Retinal pigment epithelial cell (primary cell): ENCODE results near the gene DDIAS.
A peak's percentile ranks its signal among the peaks of the same experiment; 100 is the strongest.

ENCODE experiments used
- DNase-seq: peaks from one replicate; pipeline ENCODE4 v3.0.0-alpha.2; 2010; ENCODE audit warnings: low read depth
- H3K4me3 ChIP-seq: 2 replicates; pipeline ENCODE4 v1.5.1; 2011; ENCODE audit warnings: mild to moderate bottlenecking, low read length, control low read depth, moderate library complexity
- TF ChIP-seq, protein P1 (sequence below): conservative IDR thresholded peaks from 2 replicates; pipeline ENCODE4 v1.5.1; 2011; ENCODE audit warnings: low read depth, low read length, control low read depth, inconsistent platforms

DDIAS gene

GRCh38 chr11:82974135-82974534 is 72.6 kb downstream of the DDIAS start:
- TF ChIP-seq, protein P1, sequence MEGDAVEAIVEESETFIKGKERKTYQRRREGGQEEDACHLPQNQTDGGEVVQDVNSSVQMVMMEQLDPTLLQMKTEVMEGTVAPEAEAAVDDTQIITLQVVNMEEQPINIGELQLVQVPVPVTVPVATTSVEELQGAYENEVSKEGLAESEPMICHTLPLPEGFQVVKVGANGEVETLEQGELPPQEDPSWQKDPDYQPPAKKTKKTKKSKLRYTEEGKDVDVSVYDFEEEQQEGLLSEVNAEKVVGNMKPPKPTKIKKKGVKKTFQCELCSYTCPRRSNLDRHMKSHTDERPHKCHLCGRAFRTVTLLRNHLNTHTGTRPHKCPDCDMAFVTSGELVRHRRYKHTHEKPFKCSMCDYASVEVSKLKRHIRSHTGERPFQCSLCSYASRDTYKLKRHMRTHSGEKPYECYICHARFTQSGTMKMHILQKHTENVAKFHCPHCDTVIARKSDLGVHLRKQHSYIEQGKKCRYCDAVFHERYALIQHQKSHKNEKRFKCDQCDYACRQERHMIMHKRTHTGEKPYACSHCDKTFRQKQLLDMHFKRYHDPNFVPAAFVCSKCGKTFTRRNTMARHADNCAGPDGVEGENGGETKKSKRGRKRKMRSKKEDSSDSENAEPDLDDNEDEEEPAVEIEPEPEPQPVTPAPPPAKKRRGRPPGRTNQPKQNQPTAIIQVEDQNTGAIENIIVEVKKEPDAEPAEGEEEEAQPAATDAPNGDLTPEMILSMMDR = no peak
- DNase-seq = no peak

GRCh38 chr11:82974851-82975250 is 73.3 kb downstream of the DDIAS start:
- DNase-seq = no peak
- H3K4me3 ChIP-seq = no peak overlapping the region
- TF ChIP-seq, protein P1 = no peak

More at GRCh38 chr11:82974135-82974534, 72.6 kb downstream of the DDIAS start:
- H3K4me3 ChIP-seq = no peak overlapping the region

DNA sequence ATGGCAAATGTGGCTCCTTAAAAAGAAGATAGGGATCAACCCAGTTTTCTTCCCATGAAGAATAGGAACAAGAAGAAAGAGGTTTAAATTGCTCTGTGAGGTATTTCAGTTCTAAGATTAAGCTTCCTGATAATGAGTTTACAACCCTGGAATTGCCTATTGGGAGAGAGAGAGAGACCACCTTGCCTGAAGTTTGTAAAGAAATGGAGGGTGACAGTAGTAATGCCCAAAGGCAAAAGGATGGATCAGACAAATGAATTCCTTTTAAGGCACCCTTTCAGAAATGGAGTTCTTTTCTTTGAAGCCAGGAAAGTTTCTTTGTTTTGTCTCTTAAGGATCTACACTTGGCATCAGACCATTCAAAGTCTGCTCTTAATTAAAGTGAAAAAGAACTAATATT is 74.3 kb downstream of the DDIAS start:
- no peak for DNase-seq

GRCh38 chr11:82976786-82977185 is 75.2 kb downstream of the DDIAS start:
- H3K4me3 ChIP-seq = no peak overlapping the region
- TF ChIP-seq, protein P1 = no peak
- DNase-seq = no peak

More for the DNA sequence above, 74.3 kb downstream of the DDIAS start:
- no peak overlapping the region for H3K4me3 ChIP-seq
- TF ChIP-seq, protein P1 = no peak

DNA sequence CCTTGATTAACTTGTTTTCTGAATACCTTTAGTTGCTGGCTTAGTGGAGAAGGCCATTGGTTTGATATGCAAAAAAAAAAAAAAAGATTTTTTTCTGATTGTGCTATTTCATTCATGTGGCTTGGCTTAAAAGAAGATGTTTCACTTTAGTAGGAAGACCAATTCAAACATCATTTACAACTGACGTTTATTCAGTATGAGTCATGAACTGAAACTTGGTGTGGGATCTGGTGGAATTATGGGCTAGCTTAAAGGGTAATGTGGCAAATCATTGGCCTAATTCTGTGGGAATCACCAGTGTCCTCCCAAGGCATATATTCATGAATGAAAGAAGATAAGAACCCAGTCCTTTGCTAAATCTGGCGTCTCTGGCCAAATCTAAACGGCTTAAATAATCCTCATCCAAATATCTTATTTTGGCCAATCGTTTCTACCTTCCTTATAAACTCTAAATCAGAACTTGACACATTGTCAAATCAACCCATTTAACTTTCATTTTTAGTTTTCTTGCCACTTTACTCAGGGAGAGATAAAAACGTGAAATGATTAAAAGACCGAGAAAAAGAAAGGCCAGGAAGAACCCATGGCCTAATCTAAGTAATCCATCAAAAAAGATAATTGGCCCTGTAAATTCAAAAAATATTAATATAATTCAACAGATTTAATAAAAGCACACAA is 77.0 kb downstream of the DDIAS start:
- H3K4me3 ChIP-seq = no peak overlapping the region
- DNase-seq = no peak
- TF ChIP-seq, protein P1 = no peak

DNA sequence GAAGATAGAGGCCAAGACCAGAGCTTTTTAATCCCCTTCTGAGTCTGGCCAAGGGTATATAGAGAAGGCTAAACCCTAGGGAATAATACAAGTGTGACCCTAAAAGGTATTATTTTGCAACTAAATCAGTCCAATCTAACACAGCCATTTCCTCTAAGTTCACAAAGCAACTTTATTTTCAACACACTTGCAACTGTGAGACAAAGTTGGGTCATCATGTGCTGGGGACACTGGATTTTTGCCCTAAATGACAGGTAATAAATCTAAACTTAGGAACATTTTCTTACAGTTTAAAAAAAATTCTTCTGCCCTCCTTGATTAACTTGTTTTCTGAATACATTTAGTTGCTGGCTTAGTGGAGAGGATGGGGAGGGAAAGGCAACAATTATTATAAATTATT is 78.3 kb downstream of the DDIAS start:
- TF ChIP-seq, protein P1 = no peak
- H3K4me3 ChIP-seq = no peak overlapping the region
- no peak for DNase-seq

DNA sequence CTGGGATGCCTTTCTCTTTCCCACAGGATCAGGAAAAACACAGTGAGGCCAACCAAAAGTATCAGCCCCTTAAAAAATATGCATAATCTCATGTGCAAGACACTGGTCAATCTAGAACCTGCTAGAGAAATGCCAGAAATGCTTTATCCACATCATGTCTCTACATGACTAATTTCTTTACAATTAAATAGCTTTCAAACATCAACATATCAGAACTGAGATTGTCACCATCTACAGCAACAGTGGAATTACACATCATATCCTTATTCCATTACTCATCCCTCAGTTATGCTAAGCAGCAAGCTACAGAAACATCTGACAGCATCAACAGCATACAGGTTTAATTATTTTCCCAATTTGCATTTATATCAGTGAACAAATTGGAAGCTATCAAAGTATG is 78.8 kb downstream of the DDIAS start:
- no peak overlapping the region for H3K4me3 ChIP-seq
- DNase-seq = peak; percentile 69
- TF ChIP-seq, protein P1 = no peak
